ENCODE data around the gene ZNF385A. TPM values are rescaled to one million over a fixed set of nuclear protein-coding genes. Genes with fewer than 3 reads are reported as not detected.
A peak's percentile ranks its signal among the peaks of the same experiment; 100 is the strongest.

ZNF385A gene
- total and polyA plus RNA-seq, 9 of the 15 experiments (the other 6 are each of a cell fraction or from before 2014, with no cell fraction given), result 1.0 to 111 (median 7.7) TPM

GRCh38 chr12:54370171-54370730, 14.3 kb downstream of the ZNF385A start (continued):
- TF ChIP-seq ZMIZ1 (IDR thresholded peaks at IDR 0.05; ENCODE audit: low read depth in 2 of 2, low read length in 2 of 2) (peak in 1 of 2 experiments; percentile 24; a peak in 1 of 4 replicates), NR2C2 (CRISPR knock-in tag; IDR thresholded peaks at IDR 0.05) (no peak), NR2C2 (tag; IDR thresholded peaks at IDR 0.05) (no peak), ZBTB17 (CRISPR knock-in tag; IDR thresholded peaks at IDR 0.05) (0 out of 2 replicates have a peak, but pooled peaks have one; percentile 50), STAT6 (CRISPR knock-in tag; IDR thresholded peaks at IDR 0.05) (no peak), SMARCB1 (IDR thresholded peaks at IDR 0.05; ENCODE audit: insufficient read length, low read depth) (no peak), SRSF9 (IDR thresholded peaks at IDR 0.05; ENCODE audit: borderline replicate concordance, low read depth, low read length) (no peak), ZNF699 (CRISPR knock-in tag; IDR thresholded peaks at IDR 0.05; ENCODE audit: insufficient replicate concordance) (no peak), RBM34 (IDR thresholded peaks at IDR 0.05; ENCODE audit: borderline replicate concordance, insufficient read depth, low read length) (no peak), UBTF (IDR thresholded peaks at IDR 0.05; ENCODE audit: borderline replicate concordance in 1 of 2, low read depth in 2 of 2, low read length in 2 of 2) (peak in 1 of 2 experiments; percentile 81; a peak in 1 of 4 replicates), ARID1B (IDR thresholded peaks at IDR 0.05) (peak; percentile 24; the same call in 1 of the 2 replicates), ELK1 (CRISPR knock-in tag; IDR thresholded peaks at IDR 0.05) (no peak), SPI1 (IDR thresholded peaks at IDR 0.05; ENCODE audit: borderline replicate concordance, low read depth, low read length) (no peak)
